ENCODE measurements around the gene AK6. TPM values are rescaled to one million over a fixed set of nuclear protein-coding genes. Genes with fewer than 3 reads are reported as not detected.

AK6 gene
- 10.6 and 34.7 TPM in 2 replicates for total RNA-seq (2011; cell fraction: chromatin; rRNA removed; ENCODE audit: low replicate concordance)
- 6.2 and 7.0 TPM in 2 replicates for total RNA-seq (2011; cell fraction: nucleolus; rRNA removed)
- total RNA-seq (2011; cell fraction: nucleoplasm; rRNA removed) = 16.5 and 19.5 TPM in 2 replicates
- 84.2 and 107 TPM in 2 replicates for total RNA-seq (2014; rRNA removed)
- total RNA-seq (2014; rRNA removed; fragmentation: Illumina TruSeq; extraction: Trizol) = 176 and 197 TPM in 2 replicates
- total RNA-seq (2015; rRNA removed; fragmentation: Illumina TruSeq; extraction: Trizol) = 103 and 110 TPM in 2 replicates
- total RNA-seq (2021) = 84.6 and 93.9 TPM in 2 replicates
- polyA plus RNA-seq (2011; rRNA removed) = 95.7 and 151 TPM in 2 replicates
- polyA plus RNA-seq (2011; cell fraction: cytosol; rRNA removed) = 9.2 and 23.2 TPM in 2 replicates
- polyA plus RNA-seq (2011; cell fraction: nucleus; rRNA removed) = 11.3 and 23.7 TPM in 2 replicates
- polyA plus RNA-seq (2012) = 106 and 223 TPM in 2 replicates
- 125 and 128 TPM in 2 replicates for polyA plus RNA-seq (2014; fragmentation: Illumina TruSeq; extraction: Trizol)
- 100 to 1,000 TPM; 613 to 669 TPM for polyA plus RNA-seq (2014; fragmentation: Nextera tagmentation; extraction: Ambion mirVana)
- 143 and 173 TPM in 2 replicates for polyA plus RNA-seq (2014; rRNA removed)
- polyA minus RNA-seq (2011; rRNA and poly(A)+ RNA removed) = 93.0 and 94.2 TPM in 2 replicates
- polyA minus RNA-seq (2011; cell fraction: cytosol; rRNA and poly(A)+ RNA removed) = 19.6 and 30.9 TPM in 2 replicates
- 7.1 and 15.8 TPM in 2 replicates for polyA minus RNA-seq (2011; cell fraction: nucleus; rRNA and poly(A)+ RNA removed)
- percentile 92 among the genes with signal in this experiment for Bru-seq, nascent RNA
- BruChase-seq, experiment 1, labeled RNA remaining after a 2-hour chase = percentile 95 among the genes with signal in this experiment
- BruChase-seq, experiment 2, labeled RNA remaining after a 6-hour chase = percentile 95 among the genes with signal in this experiment
- long read RNA-seq, experiment 1, transcript AK6-202 (5 exons, 1,648 nt) = major isoform, 166 of 206 reads
- long read RNA-seq, experiment 1, transcript AK6-201 (5 exons, 1,183 nt) = minor isoform, 20 of 206 reads
- long read RNA-seq, experiment 1, partial matches to known transcripts = 8 of 206 reads
- long read RNA-seq, experiment 1, other reads (novel, unspliced or antisense) = 9 of 206 reads
- long read RNA-seq, experiment 2, transcript AK6-202 (5 exons, 1,648 nt) = major isoform, 39 of 79 reads
- long read RNA-seq, experiment 2, partial matches to known transcripts = 20 of 79 reads
- long read RNA-seq, experiment 2, other reads (novel, unspliced or antisense) = 15 of 79 reads
- long read RNA-seq, experiment 3, transcript AK6-201 (5 exons, 1,183 nt) = minor isoform, 11 of 127 reads
- long read RNA-seq, experiment 3, transcript AK6-202 (5 exons, 1,648 nt) = major isoform, 89 of 127 reads
- long read RNA-seq, experiment 3, partial matches to known transcripts = 7 of 127 reads
- long read RNA-seq, experiment 3, other reads (novel, unspliced or antisense) = 19 of 127 reads

- peak; percentile 85 for FAIRE-seq
- H3K36me3 ChIP-seq (ENCODE audit: control insufficient read depth, insufficient read depth, low read length) = peaks cover 41% of the 10 kb centered on the region
- peaks cover 84% of the 10 kb centered on the region for H3K79me2 ChIP-seq (ENCODE audit: control insufficient read depth, insufficient read depth, low read length)
- BruUV-seq (replicated peaks) = no TSS peak
- H2AFZ ChIP-seq (ENCODE audit: low read depth, low read length) = peak within 1 kb of the TSS; percentile 97
- DNase-seq (ENCODE audit: extremely low read depth in 1 of 4, low spot score in 3 of 4) = peak; percentile 87 to 95 (median 90)
- peak within 1 kb of the TSS; percentile 70 for H3K4me3 ChIP-seq
- POLR2A ChIA-PET = interaction anchor here (0.8 to 1.4 kb wide), 6 partner anchors 9 to 276 kb away, joined by 3 to 6 read pairs (median 4); partner anchors contain the start of gene SLC30A5
- H4K20me1 ChIP-seq (replicated peaks; ENCODE audit: control insufficient read depth, insufficient read depth, low read length) = no peaks in the 10 kb centered on the region
- CTCF ChIA-PET (ENCODE audit: low intra/inter-chr PET ratio) = no interaction called here
- no peaks in the 10 kb centered on the region for H3K9me3 ChIP-seq (replicated peaks; ENCODE audit: control insufficient read depth, insufficient read depth, low read depth, low read length)
- peaks cover 0 to 6% of the 10 kb centered on the region in 2 experiments; a peak in 4 of 5 replicates for H3K4me1 ChIP-seq (replicated peaks in 1 of 2; ENCODE audit: control insufficient read depth in 2 of 2, insufficient read depth in 2 of 2, low read length in 2 of 2)
- H3K4me2 ChIP-seq (ENCODE audit: insufficient read depth, low read length) = peak within 1 kb of the TSS; percentile 96
- ATAC-seq = peak; percentile 90
- no peaks in the 10 kb centered on the region for H3K9me1 ChIP-seq (ENCODE audit: control insufficient read depth, insufficient read depth, low read length)
- peak within 1 kb of the TSS; percentile 99 for H3K27ac ChIP-seq (ENCODE audit: extremely low read depth, low read depth, low read length)
- peak within 1 kb of the TSS; percentile 92 to 97 for H3K9ac ChIP-seq (ENCODE audit: insufficient read depth in 1 of 2, low read depth in 2 of 2, low read length in 2 of 2)
- intact Hi-C loops (cut with micrococcal nuclease) (loop anchor here (2.0 kb wide), 2 partner anchors 275 to 327 kb away; partner anchors contain the start of gene SLC30A5), in situ Hi-C loops (cut with MboI) (no loop called here)
- H3K27me3 ChIP-seq (ENCODE audit: control insufficient read depth in 2 of 2, insufficient read depth in 2 of 2, low read length in 2 of 2) = no peaks in the 10 kb centered on the region
- WGBS (ENCODE audit: insufficient coverage, low coverage, missing lambda C conversion rate) = under 1% methylated on average over 44 of the region's 66 CpGs
- TF ChIP-seq ZNF197 (CRISPR knock-in tag; IDR thresholded peaks at IDR 0.05; ENCODE audit: low read depth) = 0 out of 2 replicates have a peak, but pooled peaks have one; percentile 13
- TF ChIP-seq RERE (CRISPR knock-in tag; IDR thresholded peaks at IDR 0.05; ENCODE audit: borderline replicate concordance) = no peak
- 0 out of 2 replicates have a peak, but pooled peaks have one; percentile 54 for TF ChIP-seq ZBTB26 (CRISPR knock-in tag; IDR thresholded peaks at IDR 0.05)
- TF ChIP-seq NR2C2 (CRISPR knock-in tag; IDR thresholded peaks at IDR 0.05) = peak; percentile 73
- peak; percentile 95 for TF ChIP-seq NR2C2 (tag; IDR thresholded peaks at IDR 0.05)
- TF ChIP-seq CHD2 (IDR thresholded peaks at IDR 0.05; ENCODE audit: low read depth, low read length) = 0 out of 2 replicates have a peak, but pooled peaks have one; percentile 32
- peak; percentile 92 for TF ChIP-seq MAX (CRISPR knock-in tag; IDR thresholded peaks at IDR 0.05)
Measured at GRCh38 chr5:69369340-69370121, at the start of gene AK6, which contains the start of the genes RAD17 and TAF9. AK6 (minus strand) TSS chr5:69369520; CDS start chr5:69369490, 30 bp downstream. RAD17 (plus strand) TSS chr5:69369818; CDS start chr5:69372209, 2,391 bp downstream. TAF9 (minus strand) TSS chr5:69369520; CDS start chr5:69365737, 3,783 bp downstream.

Measured in K562 (cell line).